Measurements from ENCODE around the gene WFDC5.
A peak's percentile ranks its signal among the peaks of the same experiment; 100 is the strongest.

WFDC5 gene

DNA sequence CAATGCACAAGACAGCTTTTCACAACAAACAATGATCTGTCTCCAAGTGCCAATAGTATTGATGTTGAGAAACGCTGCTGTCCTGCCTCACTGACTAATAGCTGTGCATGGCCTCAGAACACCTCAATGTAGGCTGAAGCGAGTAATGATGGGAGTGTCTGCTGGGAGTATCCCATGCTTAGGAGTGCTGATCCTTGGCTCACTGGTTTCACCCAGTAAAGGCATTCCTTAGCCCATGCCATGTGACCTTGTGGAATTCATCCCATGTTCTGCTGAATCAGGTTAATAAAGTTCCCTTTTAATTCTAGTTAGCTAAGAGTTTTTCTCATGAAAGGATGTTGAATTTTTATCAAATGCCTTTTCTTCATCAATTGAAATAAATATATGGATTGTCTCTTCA is 13.1 kb upstream of the WFDC5 start:
- peak; percentile 94 for DNase-seq (ENCODE audit: low read depth)
- TF ChIP-seq, protein P1, sequence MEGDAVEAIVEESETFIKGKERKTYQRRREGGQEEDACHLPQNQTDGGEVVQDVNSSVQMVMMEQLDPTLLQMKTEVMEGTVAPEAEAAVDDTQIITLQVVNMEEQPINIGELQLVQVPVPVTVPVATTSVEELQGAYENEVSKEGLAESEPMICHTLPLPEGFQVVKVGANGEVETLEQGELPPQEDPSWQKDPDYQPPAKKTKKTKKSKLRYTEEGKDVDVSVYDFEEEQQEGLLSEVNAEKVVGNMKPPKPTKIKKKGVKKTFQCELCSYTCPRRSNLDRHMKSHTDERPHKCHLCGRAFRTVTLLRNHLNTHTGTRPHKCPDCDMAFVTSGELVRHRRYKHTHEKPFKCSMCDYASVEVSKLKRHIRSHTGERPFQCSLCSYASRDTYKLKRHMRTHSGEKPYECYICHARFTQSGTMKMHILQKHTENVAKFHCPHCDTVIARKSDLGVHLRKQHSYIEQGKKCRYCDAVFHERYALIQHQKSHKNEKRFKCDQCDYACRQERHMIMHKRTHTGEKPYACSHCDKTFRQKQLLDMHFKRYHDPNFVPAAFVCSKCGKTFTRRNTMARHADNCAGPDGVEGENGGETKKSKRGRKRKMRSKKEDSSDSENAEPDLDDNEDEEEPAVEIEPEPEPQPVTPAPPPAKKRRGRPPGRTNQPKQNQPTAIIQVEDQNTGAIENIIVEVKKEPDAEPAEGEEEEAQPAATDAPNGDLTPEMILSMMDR (IDR thresholded peaks at IDR 0.05; ENCODE audit: insufficient read depth, low read depth, low read length, missing control alignments), result no peak
- H3K4me3 ChIP-seq (ENCODE audit: low read length), result no peak overlapping the region

DNA sequence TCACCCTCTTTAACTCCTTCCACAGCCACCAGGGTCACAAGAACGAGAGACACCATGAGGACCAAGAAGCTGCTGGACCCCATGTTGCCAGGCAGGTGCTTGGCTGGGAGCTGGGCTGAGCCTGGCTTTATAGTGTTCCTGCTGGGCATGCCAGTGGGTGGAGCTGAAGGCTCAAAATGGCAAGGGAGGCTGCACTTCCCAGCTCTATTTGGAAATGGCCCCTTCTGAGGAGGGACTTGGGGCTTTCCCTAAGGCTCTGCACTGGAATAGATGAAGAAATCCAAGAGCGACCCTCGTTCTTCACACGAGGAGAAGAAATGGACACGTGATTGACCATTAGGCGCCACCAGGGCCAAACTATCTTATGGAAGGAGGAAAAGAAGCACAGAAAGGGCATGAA is 9.4 kb upstream of the WFDC5 start, which contains the start of gene WFDC12:
Gene WFDC12 (minus strand): TSS at position 101 of the 400 bp plus-strand sequence. CDS start 18 bp downstream, at position 83.
- H3K4me3 ChIP-seq (ENCODE audit: low read length), result no peak within 1 kb of the TSS
- DNase-seq (ENCODE audit: low read depth), result no peak
- TF ChIP-seq, protein P1 (IDR thresholded peaks at IDR 0.05; ENCODE audit: insufficient read depth, low read depth, low read length, missing control alignments), result no peak

DNA sequence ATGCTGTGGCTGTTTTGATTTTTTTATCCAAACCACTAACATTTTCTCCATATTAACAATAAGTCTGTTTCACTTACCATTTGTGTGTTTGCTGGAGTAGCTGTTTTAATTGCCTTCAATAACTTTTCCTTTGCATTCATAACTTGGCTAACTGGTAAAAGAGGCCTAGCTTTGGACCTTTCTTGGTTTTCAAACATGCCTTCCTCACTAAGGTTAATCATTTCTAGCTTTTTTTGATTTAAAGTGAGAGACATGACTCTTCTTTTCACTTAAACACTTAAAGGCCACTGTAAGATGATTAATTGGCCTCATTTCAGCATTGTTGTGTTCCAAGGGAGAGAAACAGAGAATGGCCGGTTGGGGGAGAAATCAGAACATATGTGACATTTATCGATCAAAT is 6.4 kb upstream of the WFDC5 start:
- no peak overlapping the region for H3K4me3 ChIP-seq (ENCODE audit: low read length)
- TF ChIP-seq, protein P1 (IDR thresholded peaks at IDR 0.05; ENCODE audit: insufficient read depth, low read depth, low read length, missing control alignments), result no peak
- no peak for DNase-seq (ENCODE audit: low read depth)

DNA sequence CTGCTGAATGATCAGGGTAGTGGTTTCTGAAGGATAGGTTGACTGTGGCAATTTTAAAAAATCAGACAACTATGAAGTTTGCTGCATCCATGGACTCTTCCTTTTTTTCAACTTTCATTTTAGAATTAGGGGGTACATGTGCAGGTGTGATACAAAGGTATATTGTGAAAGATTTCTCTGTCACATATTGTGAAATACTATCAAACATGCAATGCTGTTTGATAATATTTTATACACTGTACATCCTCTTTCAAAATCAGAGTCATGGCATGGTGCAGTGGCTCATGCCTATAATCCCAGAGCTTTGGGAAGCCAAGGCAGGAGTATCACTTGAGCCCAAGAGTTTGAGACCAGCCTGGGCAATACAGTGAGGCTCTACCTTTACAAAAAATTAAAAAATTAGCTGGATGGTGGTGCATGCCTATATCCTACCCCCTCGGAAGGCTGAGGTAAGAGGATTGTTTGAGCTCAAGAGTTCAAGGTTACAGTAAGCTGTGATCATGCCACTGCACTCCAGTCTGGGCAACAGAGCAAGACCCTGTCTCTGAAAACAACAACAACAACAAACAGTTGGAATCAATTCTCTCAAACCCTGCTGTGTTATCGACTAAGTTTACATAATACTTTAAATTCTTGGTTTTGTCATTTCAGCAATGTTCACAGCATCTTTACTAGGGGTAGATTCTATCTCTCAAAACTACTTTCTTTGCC is 4.7 kb upstream of the WFDC5 start:
- DNase-seq (ENCODE audit: low read depth), result no peak
- no peak overlapping the region for H3K4me3 ChIP-seq (ENCODE audit: low read length)
- TF ChIP-seq, protein P1 (IDR thresholded peaks at IDR 0.05; ENCODE audit: insufficient read depth, low read depth, low read length, missing control alignments), result no peak

DNA sequence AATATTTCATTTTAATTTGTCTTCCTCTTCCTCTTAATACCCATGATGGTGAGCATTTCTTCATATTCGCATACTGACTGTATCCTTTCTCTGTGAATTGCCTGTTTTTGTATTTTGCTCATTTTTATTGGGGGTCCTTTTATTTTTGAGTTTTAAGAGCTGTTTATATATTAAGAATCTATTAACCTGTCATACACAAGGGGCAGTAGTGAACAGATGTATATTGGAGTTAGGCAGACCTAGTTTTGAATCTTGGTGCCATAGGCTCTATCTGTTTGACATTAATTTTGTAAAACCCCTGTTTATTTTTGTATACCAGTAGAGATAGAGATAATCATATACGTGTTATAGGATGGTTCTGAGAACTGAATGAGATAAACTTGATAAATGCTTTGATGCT is 3.1 kb upstream of the WFDC5 start:
- TF ChIP-seq, protein P1 (IDR thresholded peaks at IDR 0.05; ENCODE audit: insufficient read depth, low read depth, low read length, missing control alignments), result no peak

DNA sequence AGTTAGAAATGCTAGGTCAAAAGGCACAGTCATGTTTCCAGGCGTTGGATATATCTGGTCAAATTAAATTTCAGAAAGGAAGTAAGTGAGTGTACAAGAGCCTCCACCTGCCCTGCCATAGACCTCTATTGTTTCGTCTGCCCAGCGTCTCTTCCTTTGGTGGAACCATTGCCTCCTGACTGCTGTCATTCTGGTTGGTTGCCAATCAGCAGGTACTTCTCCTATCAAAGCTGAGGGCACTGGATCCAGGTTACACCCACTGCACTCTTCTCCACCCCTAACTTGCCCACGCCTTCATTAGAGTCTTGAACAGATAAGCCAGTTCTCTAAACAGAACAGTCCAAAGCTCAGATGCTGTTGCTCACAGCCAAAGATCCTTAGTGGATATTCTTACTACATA is 2.6 kb upstream of the WFDC5 start:
- TF ChIP-seq, protein P1 (IDR thresholded peaks at IDR 0.05; ENCODE audit: insufficient read depth, low read depth, low read length, missing control alignments), result no peak
- no peak for DNase-seq (ENCODE audit: low read depth)
- no peak overlapping the region for H3K4me3 ChIP-seq (ENCODE audit: low read length)

More for the DNA sequence above, 3.1 kb upstream of the WFDC5 start:
- DNase-seq (ENCODE audit: low read depth), result no peak
- no peak overlapping the region for H3K4me3 ChIP-seq (ENCODE audit: low read length)

DNA sequence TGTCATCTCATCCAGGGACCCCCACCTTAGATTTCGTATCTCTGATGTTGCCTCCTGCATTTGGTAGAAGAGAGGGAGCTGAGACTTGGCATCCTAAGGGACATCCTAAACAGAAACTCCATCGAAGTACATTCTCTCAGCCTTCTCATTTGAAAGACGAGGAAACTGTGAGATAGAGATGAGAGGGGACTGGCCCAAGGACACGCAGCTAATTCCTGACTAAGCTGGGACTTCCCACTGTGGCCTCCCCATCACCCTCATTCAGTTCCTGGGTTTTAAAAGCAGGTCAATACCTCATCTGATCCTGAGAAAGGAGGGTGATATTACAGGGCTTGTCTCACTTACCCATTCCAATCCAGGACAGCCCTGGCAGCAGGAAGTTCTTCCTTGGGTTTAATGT is 855 bp upstream of the WFDC5 start:
- TF ChIP-seq, protein P1 (IDR thresholded peaks at IDR 0.05; ENCODE audit: insufficient read depth, low read depth, low read length, missing control alignments), result no peak
- DNase-seq (ENCODE audit: low read depth), result no peak
- no peak overlapping the region for H3K4me3 ChIP-seq (ENCODE audit: low read length)

Data from epithelial cell of esophagus (primary cell).